Astrocyte (in vitro differentiated cells and primary cell): ENCODE data around the gene ABHD12. TPM values are rescaled to one million over a fixed set of nuclear protein-coding genes. Genes with fewer than 3 reads are reported as not detected.

Source experiments
- DNase-seq: peaks from one replicate; pipeline ENCODE4 v3.0.0-alpha.2; 2010; ENCODE audit warnings: low read depth
- FAIRE-seq: peaks from 2 replicates; lab custom pipeline; 2011; peaks lifted over from hg19 to GRCh38; lab: Jason Lieb, UNC
- H2AFZ ChIP-seq: 2 replicates; pipeline ENCODE4 v1.6.0; 2012; ENCODE audit warnings: low read depth, low read length, inconsistent platforms
- H3K27ac ChIP-seq: 2 replicates; pipeline ENCODE4 v1.5.1; 2011; ENCODE audit warnings: low read depth, low read length, inconsistent platforms
- H3K27me3 ChIP-seq: 2 replicates; pipeline ENCODE4 v1.6.0; 2011; ENCODE audit warnings: low read length, inconsistent platforms; ENCODE audit not compliant: insufficient read depth
- H3K36me3 ChIP-seq: 2 replicates; pipeline ENCODE4 v1.5.1; 2011; ENCODE audit warnings: low read length, inconsistent platforms; ENCODE audit not compliant: insufficient read depth
- H3K4me1 ChIP-seq: 2 replicates; pipeline ENCODE4 v1.5.1; 2011; ENCODE audit warnings: low read length, inconsistent platforms; ENCODE audit not compliant: insufficient read depth
- H3K4me2 ChIP-seq: 2 replicates; pipeline ENCODE4 v1.6.0; 2012; ENCODE audit warnings: low read length, inconsistent platforms
- H3K4me3 ChIP-seq: 2 replicates; pipeline ENCODE4 v1.5.1; 2011; ENCODE audit warnings: low read depth, mild to moderate bottlenecking, low read length, inconsistent platforms; ENCODE audit not compliant: insufficient read depth
- H3K79me2 ChIP-seq: 2 replicates; pipeline ENCODE4 v1.6.0; 2012; ENCODE audit warnings: mild to moderate bottlenecking, low read length, inconsistent platforms; ENCODE audit not compliant: insufficient read depth
- H3K9ac ChIP-seq: 2 replicates; pipeline ENCODE4 v1.6.0; 2012; ENCODE audit warnings: mild to moderate bottlenecking, low read length, inconsistent platforms
- H3K9me3 ChIP-seq: 2 replicates; pipeline ENCODE4 v1.5.1; 2012; ENCODE audit warnings: low read depth, mild to moderate bottlenecking, low read length, inconsistent platforms; ENCODE audit not compliant: insufficient read depth
- H4K20me1 ChIP-seq: 2 replicates; pipeline ENCODE4 v1.6.0; 2012; ENCODE audit warnings: low read length, inconsistent platforms; ENCODE audit not compliant: insufficient read depth
- H3K27ac Mint-ChIP-seq: one replicate; pipeline ENCODE4 v1.8.0; 2021; ENCODE audit warnings: mild to moderate bottlenecking, mixed read lengths; ENCODE audit not compliant: unreplicated experiment
- H3K27me3 Mint-ChIP-seq: one replicate; pipeline ENCODE4 v1.8.0; 2021; ENCODE audit warnings: low read depth, mixed read lengths; ENCODE audit not compliant: unreplicated experiment
- H3K36me3 Mint-ChIP-seq: one replicate; pipeline ENCODE4 v1.8.0; 2021; ENCODE audit warnings: low read depth, mixed read lengths; ENCODE audit not compliant: unreplicated experiment
- H3K4me1 Mint-ChIP-seq: one replicate; pipeline ENCODE4 v1.8.0; 2021; ENCODE audit warnings: low read depth, mixed read lengths; ENCODE audit not compliant: unreplicated experiment
- H3K4me3 Mint-ChIP-seq: one replicate; pipeline ENCODE4 v1.8.0; 2021; ENCODE audit warnings: mild to moderate bottlenecking, moderate library complexity, mixed read lengths; ENCODE audit not compliant: unreplicated experiment
- H3K9me3 Mint-ChIP-seq: one replicate; pipeline ENCODE4 v1.8.0; 2021; ENCODE audit warnings: mild to moderate bottlenecking, mixed read lengths; ENCODE audit not compliant: unreplicated experiment
- CTCF ChIP-seq: IDR thresholded peaks from 2 replicates; pipeline ENCODE4 v1.5.1; 2011; ENCODE audit warnings: low read depth, mild to moderate bottlenecking, inconsistent platforms, low read length, moderate library complexity; ENCODE audit not compliant: insufficient read depth
- EZH2 ChIP-seq: IDR thresholded peaks from 2 replicates; pipeline ENCODE4 v1.6.1; 2012; ENCODE audit warnings: mild to moderate bottlenecking, low read length, inconsistent platforms; ENCODE audit not compliant: insufficient read depth
- total RNA-seq: library from RNA; stranded (reverse); gene quantifications from 2 replicates; pipeline ENCODE4 v1.2.1, GENCODE V29; 2021

Gene ABHD12
- total RNA-seq, 1 donor from 2014 or later = 98.1 TPM

GRCh38 chr20:25355011-25355595 is 35.5 kb downstream of the ABHD12 start:
- Mint-ChIP-seq H3K4me1 (peaks cover 18% of the 10 kb centered on the region), H3K4me3 (no peak overlapping the region), H3K27ac (peak overlapping the region; percentile 47), H3K27me3 (no peaks in the 10 kb centered on the region), H3K36me3 (peaks cover 4% of the 10 kb centered on the region), H3K9me3 (no peaks in the 10 kb centered on the region)
- FAIRE-seq (no peak), DNase-seq (no peak)
- H4K20me1 ChIP-seq = peaks cover 33% of the 10 kb centered on the region
- no peaks in the 10 kb centered on the region for H3K36me3 ChIP-seq
- H3K4me1 ChIP-seq = no peaks in the 10 kb centered on the region
- no peak overlapping the region for H3K27ac ChIP-seq
- no peak overlapping the region for H3K4me2 ChIP-seq
- no peaks in the 10 kb centered on the region for H3K9me3 ChIP-seq
- no peak overlapping the region for H3K4me3 ChIP-seq
- H2AFZ ChIP-seq = no peak overlapping the region
- H3K79me2 ChIP-seq = peaks cover 77% of the 10 kb centered on the region
- TF ChIP-seq CTCF (no peak), EZH2 (no peak)
- no peaks in the 10 kb centered on the region for H3K27me3 ChIP-seq
- no peak overlapping the region for H3K9ac ChIP-seq

- Mint-ChIP-seq H3K27ac (no peak overlapping the region), H3K27me3 (no peaks in the 10 kb centered on the region), H3K4me3 (no peak overlapping the region), H3K9me3 (no peaks in the 10 kb centered on the region), H3K36me3 (peaks cover 4% of the 10 kb centered on the region), H3K4me1 (peaks cover 18% of the 10 kb centered on the region)
- TF ChIP-seq EZH2 (no peak), CTCF (no peak)
- H3K27ac ChIP-seq = no peak overlapping the region
- peaks cover 33% of the 10 kb centered on the region for H4K20me1 ChIP-seq
- no peaks in the 10 kb centered on the region for H3K27me3 ChIP-seq
- H3K79me2 ChIP-seq = peaks cover 75% of the 10 kb centered on the region
- H3K9ac ChIP-seq = no peak overlapping the region
- FAIRE-seq (no peak), DNase-seq (no peak)
- no peaks in the 10 kb centered on the region for H3K4me1 ChIP-seq
- H3K4me3 ChIP-seq = no peak overlapping the region
- H2AFZ ChIP-seq = no peak overlapping the region
- no peaks in the 10 kb centered on the region for H3K9me3 ChIP-seq
- H3K4me2 ChIP-seq = no peak overlapping the region
- no peaks in the 10 kb centered on the region for H3K36me3 ChIP-seq
Measured at GRCh38 chr20:25353747-25354705, 36.6 kb downstream of the ABHD12 start.
